SK-N-SH treated with all-trans-retinoic acid at 6 μM for 48 hours (cell line): ENCODE measurements around the gene PDLIM3.
"Not testable (repeated sequence)": the region's sequence is repeated elsewhere in the genome, so short reads cannot be mapped to it uniquely, and the experiment has no call there.

Experiments used
- ATAC-seq: fragments of 200-7000 bp; cut with Tn5 transposase; 3 replicates; pipeline ENCODE4 v1.9.1; 2020; ENCODE audit warnings: mild to moderate bottlenecking, moderate library complexity
- ARNTL ChIP-seq: fragments of 450-650 bp; formaldehyde crosslinking; IDR thresholded peaks from 2 replicates; pipeline ENCODE4 v1.5.0; 2020; ENCODE audit warnings: low read depth, mild to moderate bottlenecking, moderate library complexity, borderline replicate concordance
- BACH2 ChIP-seq: fragments of 250-450 bp; sonication (Bioruptor Pico); IDR thresholded peaks from 2 replicates; pipeline ENCODE4 v1.9.0; 2021; ENCODE audit warnings: mild to moderate bottlenecking, borderline replicate concordance
- CSDC2 ChIP-seq: fragments of 250-450 bp; sonication (Bioruptor Pico); IDR thresholded peaks from 2 replicates; pipeline ENCODE4 v1.5.0; 2020; ENCODE audit warnings: mild to moderate bottlenecking, moderate library complexity
- ESRRG ChIP-seq: fragments of 250-450 bp; sonication (Bioruptor Pico); IDR thresholded peaks from 2 replicates; pipeline ENCODE4 v1.6.1; 2021; ENCODE audit warnings: mild to moderate bottlenecking
- GLIS3 ChIP-seq: fragments of 250-450 bp; sonication (Bioruptor Pico); IDR thresholded peaks from 2 replicates; pipeline ENCODE4 v1.5.0; 2020; ENCODE audit warnings: mild to moderate bottlenecking, moderate library complexity
- ISL1 ChIP-seq: fragments of 250-450 bp; sonication (Bioruptor Pico); IDR thresholded peaks from 2 replicates; pipeline ENCODE4 v2.1.2; 2022; ENCODE audit warnings: mild to moderate bottlenecking, moderate library complexity
- OSR1 ChIP-seq: fragments of 250-450 bp; sonication (Bioruptor Pico); IDR thresholded peaks from 2 replicates; pipeline ENCODE4 v1.8.0; 2022; ENCODE audit warnings: moderate library complexity, mild to moderate bottlenecking, inconsistent platforms
- POU6F1 ChIP-seq: fragments of 250-450 bp; sonication (Bioruptor Pico); IDR thresholded peaks from 2 replicates; pipeline ENCODE4 v1.8.0; 2021; ENCODE audit warnings: low read depth, mild to moderate bottlenecking, moderate library complexity, borderline replicate concordance
- PPARA ChIP-seq: fragments of 250-450 bp; sonication (Bioruptor Pico); IDR thresholded peaks from 2 replicates; pipeline ENCODE4 v1.5.0; 2020; ENCODE audit warnings: mild to moderate bottlenecking, borderline replicate concordance
- RARB ChIP-seq: fragments of 250-450 bp; sonication (Bioruptor Pico); IDR thresholded peaks from 2 replicates; pipeline ENCODE4 v1.8.0; 2021; ENCODE audit warnings: mild to moderate bottlenecking, moderate library complexity
- SNAI2 ChIP-seq: fragments of 250-450 bp; sonication (Bioruptor Pico); IDR thresholded peaks from 2 replicates; pipeline ENCODE4 v1.5.0; 2020; ENCODE audit warnings: mild to moderate bottlenecking, moderate library complexity
- TCF4 ChIP-seq: fragments of 250-450 bp; sonication (Bioruptor Pico); IDR thresholded peaks from 2 replicates; pipeline ENCODE4 v1.8.0; 2021; ENCODE audit warnings: mild to moderate bottlenecking, moderate library complexity, borderline replicate concordance
- TOX ChIP-seq: fragments of 250-450 bp; sonication (Bioruptor Pico); IDR thresholded peaks from 2 replicates; pipeline ENCODE4 v1.8.0; 2021; ENCODE audit warnings: mild to moderate bottlenecking, moderate library complexity, borderline replicate concordance
- ZC3H10 ChIP-seq: fragments of 250-450 bp; sonication (Bioruptor Pico); IDR thresholded peaks from 2 replicates; pipeline ENCODE4 v1.5.1; 2021; ENCODE audit warnings: mild to moderate bottlenecking, moderate library complexity
- ZFP3 ChIP-seq: fragments of 250-450 bp; sonication (Bioruptor Pico); IDR thresholded peaks from 2 replicates; pipeline ENCODE4 v1.5.0; 2020; ENCODE audit warnings: mild to moderate bottlenecking, moderate library complexity
- ZFP30 ChIP-seq: fragments of 450-650 bp; formaldehyde crosslinking; IDR thresholded peaks from 2 replicates; pipeline ENCODE4 v1.5.0; 2022; ENCODE audit warnings: mild to moderate bottlenecking, moderate library complexity
- ZNF565 ChIP-seq: fragments of 450-650 bp; formaldehyde crosslinking; conservative IDR thresholded peaks from 2 replicates; pipeline ENCODE4 v1.5.0; 2020; ENCODE audit warnings: low read depth, mild to moderate bottlenecking, moderate library complexity
- ZNF70 ChIP-seq: fragments of 450-650 bp; formaldehyde crosslinking; IDR thresholded peaks from 2 replicates; pipeline ENCODE4 v1.5.0; 2020; ENCODE audit warnings: mild to moderate bottlenecking, moderate library complexity
- ZNF8 ChIP-seq: fragments of 450-650 bp; formaldehyde crosslinking; IDR thresholded peaks from 2 replicates; pipeline ENCODE4 v1.5.0; 2020; ENCODE audit warnings: mild to moderate bottlenecking, moderate library complexity
- TF ChIP-seq, protein P1 (sequence below): fragments of 250-450 bp; sonication (Bioruptor Pico); IDR thresholded peaks from 2 replicates; pipeline ENCODE4 v1.5.1; 2020; ENCODE audit warnings: low read depth, mild to moderate bottlenecking, moderate library complexity
- TF ChIP-seq, protein P2 (sequence below): fragments of 250-450 bp; sonication (Bioruptor Pico); IDR thresholded peaks from 2 replicates; pipeline ENCODE4 v1.5.0; 2020; ENCODE audit warnings: mild to moderate bottlenecking, moderate library complexity
- TF ChIP-seq, protein P3 (sequence below): fragments of 250-450 bp; sonication (Bioruptor Pico); IDR thresholded peaks from 2 replicates; pipeline ENCODE4 v1.5.1; 2021; ENCODE audit warnings: mild to moderate bottlenecking, moderate library complexity

PDLIM3 gene

GRCh38 chr4:185511243-185511642 is 24.1 kb downstream of the PDLIM3 start:
- ATAC-seq: not testable (repeated sequence)

GRCh38 chr4:185510806-185511205 is 24.5 kb downstream of the PDLIM3 start:
- ATAC-seq: no peak
- no peak for TF ChIP-seq ZNF8 (CRISPR knock-in tag)
- TF ChIP-seq OSR1 (CRISPR knock-in tag): no peak
- TF ChIP-seq, protein P1, sequence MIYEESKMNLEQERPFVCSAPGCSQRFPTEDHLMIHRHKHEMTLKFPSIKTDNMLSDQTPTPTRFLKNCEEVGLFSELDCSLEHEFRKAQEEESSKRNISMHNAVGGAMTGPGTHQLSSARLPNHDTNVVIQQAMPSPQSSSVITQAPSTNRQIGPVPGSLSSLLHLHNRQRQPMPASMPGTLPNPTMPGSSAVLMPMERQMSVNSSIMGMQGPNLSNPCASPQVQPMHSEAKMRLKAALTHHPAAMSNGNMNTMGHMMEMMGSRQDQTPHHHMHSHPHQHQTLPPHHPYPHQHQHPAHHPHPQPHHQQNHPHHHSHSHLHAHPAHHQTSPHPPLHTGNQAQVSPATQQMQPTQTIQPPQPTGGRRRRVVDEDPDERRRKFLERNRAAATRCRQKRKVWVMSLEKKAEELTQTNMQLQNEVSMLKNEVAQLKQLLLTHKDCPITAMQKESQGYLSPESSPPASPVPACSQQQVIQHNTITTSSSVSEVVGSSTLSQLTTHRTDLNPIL (CRISPR knock-in tag): no peak
- TF ChIP-seq PPARA (CRISPR knock-in tag): no peak
- TF ChIP-seq BACH2 (CRISPR knock-in tag): no peak
- no peak for TF ChIP-seq TOX
- TF ChIP-seq ESRRG (CRISPR knock-in tag): no peak
- TF ChIP-seq ISL1 (CRISPR knock-in tag): no peak
- TF ChIP-seq ZFP30 (CRISPR knock-in tag): no peak
- TF ChIP-seq RARB (CRISPR knock-in tag): no peak
- TF ChIP-seq ZNF565 (CRISPR knock-in tag): no peak
- TF ChIP-seq CSDC2 (CRISPR knock-in tag): no peak
- no peak for TF ChIP-seq TCF4 (CRISPR knock-in tag)
- TF ChIP-seq, protein P2, sequence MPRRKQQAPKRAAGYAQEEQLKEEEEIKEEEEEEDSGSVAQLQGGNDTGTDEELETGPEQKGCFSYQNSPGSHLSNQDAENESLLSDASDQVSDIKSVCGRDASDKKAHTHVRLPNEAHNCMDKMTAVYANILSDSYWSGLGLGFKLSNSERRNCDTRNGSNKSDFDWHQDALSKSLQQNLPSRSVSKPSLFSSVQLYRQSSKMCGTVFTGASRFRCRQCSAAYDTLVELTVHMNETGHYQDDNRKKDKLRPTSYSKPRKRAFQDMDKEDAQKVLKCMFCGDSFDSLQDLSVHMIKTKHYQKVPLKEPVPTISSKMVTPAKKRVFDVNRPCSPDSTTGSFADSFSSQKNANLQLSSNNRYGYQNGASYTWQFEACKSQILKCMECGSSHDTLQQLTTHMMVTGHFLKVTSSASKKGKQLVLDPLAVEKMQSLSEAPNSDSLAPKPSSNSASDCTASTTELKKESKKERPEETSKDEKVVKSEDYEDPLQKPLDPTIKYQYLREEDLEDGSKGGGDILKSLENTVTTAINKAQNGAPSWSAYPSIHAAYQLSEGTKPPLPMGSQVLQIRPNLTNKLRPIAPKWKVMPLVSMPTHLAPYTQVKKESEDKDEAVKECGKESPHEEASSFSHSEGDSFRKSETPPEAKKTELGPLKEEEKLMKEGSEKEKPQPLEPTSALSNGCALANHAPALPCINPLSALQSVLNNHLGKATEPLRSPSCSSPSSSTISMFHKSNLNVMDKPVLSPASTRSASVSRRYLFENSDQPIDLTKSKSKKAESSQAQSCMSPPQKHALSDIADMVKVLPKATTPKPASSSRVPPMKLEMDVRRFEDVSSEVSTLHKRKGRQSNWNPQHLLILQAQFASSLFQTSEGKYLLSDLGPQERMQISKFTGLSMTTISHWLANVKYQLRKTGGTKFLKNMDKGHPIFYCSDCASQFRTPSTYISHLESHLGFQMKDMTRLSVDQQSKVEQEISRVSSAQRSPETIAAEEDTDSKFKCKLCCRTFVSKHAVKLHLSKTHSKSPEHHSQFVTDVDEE: no peak

DNA sequence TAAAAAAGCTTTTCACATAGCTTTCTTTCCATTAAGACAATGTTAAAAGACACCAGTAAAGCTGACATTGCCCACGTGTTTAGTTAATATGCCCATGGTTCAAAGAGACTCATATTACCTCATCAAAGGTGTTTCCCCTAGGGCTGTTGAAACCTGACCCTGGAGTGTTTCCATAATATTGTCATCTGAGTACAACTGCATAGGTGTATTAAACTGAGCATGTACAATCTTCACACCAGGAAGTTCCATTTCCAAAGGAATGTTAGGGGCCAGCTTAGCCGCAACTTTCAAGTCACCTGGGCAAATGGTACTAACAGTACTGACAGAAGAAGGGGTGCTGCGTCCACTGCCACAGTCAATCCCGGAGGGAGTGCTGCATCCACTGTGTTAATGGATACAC is 27.1 kb downstream of the PDLIM3 start:
- no peak for TF ChIP-seq ZC3H10 (CRISPR knock-in tag)
- no peak for TF ChIP-seq SNAI2
- TF ChIP-seq ZNF565 (CRISPR knock-in tag): no peak
- no peak for ATAC-seq

DNA sequence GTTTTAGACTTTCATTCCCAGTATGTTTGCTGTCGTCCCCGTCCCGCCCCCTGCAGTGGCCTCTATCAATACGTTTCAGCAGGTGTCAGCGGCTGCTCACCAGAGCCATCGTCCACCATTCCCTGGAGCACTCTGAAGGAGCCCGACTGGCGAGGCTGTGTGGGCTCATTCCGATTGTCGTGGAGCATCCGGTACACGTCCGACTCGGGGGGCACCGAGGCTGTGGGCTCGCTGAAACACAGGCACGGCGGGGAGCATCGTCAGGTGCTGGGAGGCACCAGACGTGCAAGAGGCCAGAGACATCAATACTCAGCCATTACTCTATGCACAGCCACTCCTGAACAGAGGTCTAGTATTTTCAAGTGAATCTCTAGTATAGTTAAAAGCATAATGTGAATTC is 28.9 kb downstream of the PDLIM3 start:
- TF ChIP-seq GLIS3 (no peak), ESRRG (CRISPR knock-in tag) (no peak), OSR1 (CRISPR knock-in tag) (no peak)
- ATAC-seq: no peak

DNA sequence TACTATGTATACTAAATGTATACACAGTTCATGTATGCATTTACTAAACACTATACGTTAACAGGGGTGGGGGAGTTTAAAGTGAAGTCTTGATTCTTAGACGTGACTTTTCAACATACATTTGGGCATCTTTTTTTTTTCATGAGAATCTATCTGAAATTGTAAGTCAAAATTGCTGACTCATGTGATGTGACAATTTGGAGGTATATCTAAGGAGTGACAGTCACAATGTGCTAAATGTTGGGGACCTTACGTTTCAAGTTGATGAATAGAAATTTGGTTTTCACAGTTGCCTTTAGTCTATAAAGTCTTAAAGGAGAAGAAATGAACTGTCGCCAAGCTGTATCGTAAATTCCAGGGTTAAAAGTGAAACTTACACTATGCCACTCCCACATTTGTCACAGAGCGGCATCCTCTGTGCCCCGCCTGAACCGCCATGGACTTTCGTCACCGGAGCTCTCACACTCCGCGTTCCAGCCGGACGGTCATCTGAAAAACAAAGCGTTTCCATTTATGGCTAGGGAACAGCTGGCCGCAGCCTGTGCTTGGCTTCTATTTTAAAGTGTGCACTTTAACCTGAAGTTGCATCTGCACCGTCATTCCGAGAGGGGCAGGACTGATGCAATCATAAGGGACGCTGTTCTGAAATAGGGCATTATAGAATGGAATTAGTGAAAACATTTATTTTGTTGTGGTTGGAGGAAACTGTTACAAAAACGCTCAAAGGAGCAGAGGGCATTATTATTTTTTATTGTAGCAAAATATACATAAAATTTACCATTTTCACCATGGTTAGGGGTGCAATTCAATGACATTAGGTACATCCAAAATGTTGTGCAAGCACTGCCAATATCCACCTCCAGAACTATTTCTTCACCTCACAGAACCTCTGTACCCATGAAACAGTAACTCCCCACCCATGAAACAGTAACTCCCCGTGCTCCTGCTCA is 30.9 kb downstream of the PDLIM3 start:
- ATAC-seq: no peak
- TF ChIP-seq ISL1 (CRISPR knock-in tag): no peak
- no peak for TF ChIP-seq ZNF70 (CRISPR knock-in tag)
- TF ChIP-seq CSDC2 (CRISPR knock-in tag): no peak
- no peak for TF ChIP-seq OSR1 (CRISPR knock-in tag)
- TF ChIP-seq, protein P1 (CRISPR knock-in tag): no peak
- TF ChIP-seq, protein P3, sequence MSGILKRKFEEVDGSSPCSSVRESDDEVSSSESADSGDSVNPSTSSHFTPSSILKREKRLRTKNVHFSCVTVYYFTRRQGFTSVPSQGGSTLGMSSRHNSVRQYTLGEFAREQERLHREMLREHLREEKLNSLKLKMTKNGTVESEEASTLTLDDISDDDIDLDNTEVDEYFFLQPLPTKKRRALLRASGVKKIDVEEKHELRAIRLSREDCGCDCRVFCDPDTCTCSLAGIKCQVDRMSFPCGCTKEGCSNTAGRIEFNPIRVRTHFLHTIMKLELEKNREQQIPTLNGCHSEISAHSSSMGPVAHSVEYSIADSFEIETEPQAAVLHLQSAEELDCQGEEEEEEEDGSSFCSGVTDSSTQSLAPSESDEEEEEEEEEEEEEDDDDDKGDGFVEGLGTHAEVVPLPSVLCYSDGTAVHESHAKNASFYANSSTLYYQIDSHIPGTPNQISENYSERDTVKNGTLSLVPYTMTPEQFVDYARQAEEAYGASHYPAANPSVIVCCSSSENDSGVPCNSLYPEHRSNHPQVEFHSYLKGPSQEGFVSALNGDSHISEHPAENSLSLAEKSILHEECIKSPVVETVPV (CRISPR knock-in tag): no peak
- TF ChIP-seq TCF4 (CRISPR knock-in tag): no peak
- no peak for TF ChIP-seq ARNTL (CRISPR knock-in tag)
- no peak for TF ChIP-seq BACH2 (CRISPR knock-in tag)
- TF ChIP-seq POU6F1 (CRISPR knock-in tag): no peak
- no peak for TF ChIP-seq RARB (CRISPR knock-in tag)
- TF ChIP-seq ZC3H10 (CRISPR knock-in tag): no peak
- TF ChIP-seq GLIS3: no peak
- no peak for TF ChIP-seq SNAI2
- no peak for TF ChIP-seq ZFP3 (CRISPR knock-in tag)
- no peak for TF ChIP-seq ZNF8 (CRISPR knock-in tag)
